Measurements from ENCODE around the gene SLC22A5. TPM values are rescaled to one million over a fixed set of nuclear protein-coding genes. Genes with fewer than 3 reads are reported as not detected.

The SLC22A5 gene
- total and polyA plus RNA-seq, 2 of the 8 experiments (the other 6 are each of a cell fraction or from before 2014, with no cell fraction given): 4.0 to 9.0 TPM

DNA sequence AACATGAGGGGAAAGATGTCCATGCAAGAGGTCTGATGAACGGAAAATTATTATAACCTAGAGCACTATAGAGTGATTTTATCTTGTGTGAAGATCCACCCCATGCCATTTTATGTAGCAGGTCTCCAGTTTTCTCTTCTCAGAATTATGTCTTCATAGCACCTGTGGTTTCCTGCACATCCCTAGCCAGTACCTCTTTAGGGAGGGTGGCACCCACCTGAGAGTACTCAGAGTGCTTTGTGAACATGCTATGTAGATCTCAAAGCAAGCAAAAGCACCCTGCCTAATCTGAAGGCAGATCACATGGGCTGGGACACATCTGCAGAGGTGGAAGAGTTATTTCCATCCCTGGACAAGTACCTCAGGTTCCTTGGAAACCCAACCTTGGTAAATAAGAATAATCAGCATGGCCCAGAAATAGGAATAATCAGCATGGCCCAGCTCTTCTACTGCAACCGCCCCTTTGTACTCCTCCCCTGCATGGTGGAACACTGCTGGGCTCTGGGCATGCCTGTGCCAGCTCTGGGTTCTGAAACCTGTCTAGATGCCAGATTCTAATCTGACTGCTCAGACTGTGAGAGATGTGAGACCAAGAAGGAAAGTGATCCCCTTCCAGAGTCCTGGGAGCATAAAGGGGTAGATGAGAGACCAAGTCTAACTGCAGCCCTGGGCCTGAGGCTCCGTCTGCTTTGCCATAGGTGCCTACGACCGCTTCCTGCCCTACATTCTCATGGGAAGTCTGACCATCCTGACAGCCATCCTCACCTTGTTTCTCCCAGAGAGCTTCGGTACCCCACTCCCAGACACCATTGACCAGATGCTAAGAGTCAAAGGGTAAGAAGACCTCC, 23.7 kb downstream of the SLC22A5 start:
- H3K23me2 ChIP-seq (ENCODE audit: low read depth, low read length): no peaks in the 10 kb centered on the region
- no peak overlapping the region for H3K4me2 ChIP-seq (ENCODE audit: insufficient read depth in 1 of 2, low read depth in 2 of 2, low read length in 2 of 2)
- H3K18ac ChIP-seq (ENCODE audit: extremely low read depth, low read length): no peak overlapping the region
- no peak overlapping the region for H2BK15ac ChIP-seq (ENCODE audit: low read length)
- H3K79me1 ChIP-seq (ENCODE audit: low read depth, low read length): no peaks in the 10 kb centered on the region
- no peak overlapping the region for H3K23ac ChIP-seq (ENCODE audit: insufficient read length)
- no peaks in the 10 kb centered on the region for H3K79me2 ChIP-seq (ENCODE audit: control insufficient read depth in 1 of 2, insufficient read depth in 2 of 2, low read length in 2 of 2)
- H4K5ac ChIP-seq (ENCODE audit: insufficient read length, low read depth, low read length): no peak overlapping the region
- DNase-seq (ENCODE audit: low read depth in 1 of 2, low spot score in 2 of 2): no peak
- H3K36me3 ChIP-seq (ENCODE audit: control insufficient read depth in 2 of 4, insufficient read depth in 4 of 4, low read length in 3 of 4): no peaks in the 10 kb centered on the region
- H4K8ac ChIP-seq (ENCODE audit: extremely low read depth, insufficient read depth, low read length): no peak overlapping the region
- H3K4me1 ChIP-seq (replicated peaks in 1 of 4; ENCODE audit: control insufficient read depth in 3 of 4, insufficient read depth in 4 of 4, low read length in 3 of 4): no peaks in the 10 kb centered on the region
- H2AK5ac ChIP-seq (ENCODE audit: low read depth, low read length): no peak overlapping the region
- H2BK120ac ChIP-seq (replicated peaks; ENCODE audit: low read depth, low read length): no peak overlapping the region
- H2BK12ac ChIP-seq (ENCODE audit: low read depth, low read length): no peak overlapping the region
- H3K9me3 ChIP-seq (ENCODE audit: insufficient read depth in 2 of 2, low read depth in 1 of 2, low read length in 1 of 2): no peaks in the 10 kb centered on the region
- 97% methylated on average over 6 of the region's 6 CpGs; no CpG with 5 or more reads in 1 of the 2 experiments for WGBS, 2 experiments (ENCODE audit: extremely low coverage in 1 of 2, insufficient coverage in 1 of 2, insufficient read length in 1 of 2, insufficient replicate concordance in 2 of 2, low coverage in 1 of 2, low lambda C conversion rate in 2 of 2, missing lambda C conversion rate in 1 of 2)
- no peaks in the 10 kb centered on the region for H3K27me3 ChIP-seq (replicated peaks in 1 of 4; ENCODE audit: control insufficient read depth in 3 of 4, extremely low read depth in 1 of 4, insufficient read depth in 3 of 4, low read length in 3 of 4)
- H2AFZ ChIP-seq (ENCODE audit: low read length): no peak overlapping the region
- no peak overlapping the region for H3K9ac ChIP-seq (replicated peaks in 1 of 4; ENCODE audit: extremely low read depth in 1 of 4, low read depth in 3 of 4, low read length in 3 of 4)
- FAIRE-seq: no peak
- H2BK20ac ChIP-seq (ENCODE audit: low read length): no peak overlapping the region
- ChIA-PET CTCF (ENCODE audit: partially characterized antibody) (interaction anchor here (0.8 to 16.4 kb wide), 6 partner anchors 24 to 134 kb away, joined by 3 to 353 read pairs (median 4); partner anchors contain the start of gene IRF1), POLR2A (ENCODE audit: partially characterized antibody) (interaction anchor here (1.3 kb wide), 1 partner anchor 18 kb away, joined by 4 read pairs; no protein-coding TSS in a partner anchor)
- no peak overlapping the region for H3K56ac ChIP-seq (replicated peaks; ENCODE audit: insufficient read length, low read depth, low read length)
- no peaks in the 10 kb centered on the region for H4K20me1 ChIP-seq (replicated peaks in 1 of 2; ENCODE audit: control insufficient read depth in 1 of 2, insufficient read depth in 2 of 2, low read length in 2 of 2)
- H3K14ac ChIP-seq (ENCODE audit: insufficient read length): no peak overlapping the region
- H3K4ac ChIP-seq (replicated peaks; ENCODE audit: insufficient read length, low read depth, low read length): no peak overlapping the region
- H3K4me3 ChIP-seq (ENCODE audit: extremely low read depth in 1 of 4, insufficient read depth in 2 of 4, low read depth in 3 of 4, low read length in 4 of 4): no peak overlapping the region
- H4K91ac ChIP-seq (replicated peaks; ENCODE audit: insufficient read length, low read length): no peak overlapping the region
- H2BK5ac ChIP-seq (ENCODE audit: low read depth, low read length): no peak overlapping the region
- H3K27ac ChIP-seq (ENCODE audit: low read depth, low read length): no peak overlapping the region
- no peak for TF ChIP-seq SAP30 (IDR thresholded peaks at IDR 0.05; ENCODE audit: insufficient read depth, insufficient replicate concordance, low read length)
- no peak for TF ChIP-seq SP1 (IDR thresholded peaks at IDR 0.05; ENCODE audit: low read depth, low read length)
- TF ChIP-seq SRF (IDR thresholded peaks at IDR 0.05; ENCODE audit: low read depth, low read length): no peak
- no peak for TF ChIP-seq SIX5 (IDR thresholded peaks at IDR 0.05; ENCODE audit: low read depth, low read length)
- no peak for TF ChIP-seq MAX (IDR thresholded peaks at IDR 0.05)
- TF ChIP-seq E2F6 (IDR thresholded peaks at IDR 0.05): no peak
- TF ChIP-seq, protein P1, sequence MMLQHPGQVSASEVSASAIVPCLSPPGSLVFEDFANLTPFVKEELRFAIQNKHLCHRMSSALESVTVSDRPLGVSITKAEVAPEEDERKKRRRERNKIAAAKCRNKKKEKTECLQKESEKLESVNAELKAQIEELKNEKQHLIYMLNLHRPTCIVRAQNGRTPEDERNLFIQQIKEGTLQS (IDR thresholded peaks at IDR 0.05; ENCODE audit: insufficient read depth, low read depth, low read length): no peak
- no peak for TF ChIP-seq HDAC2 (IDR thresholded peaks at IDR 0.05; ENCODE audit: borderline replicate concordance in 1 of 2, low read depth in 2 of 2, low read length in 2 of 2)
- TF ChIP-seq RBBP5 (IDR thresholded peaks at IDR 0.05; ENCODE audit: borderline replicate concordance, low read depth, low read length): no peak
- TF ChIP-seq KDM4A (IDR thresholded peaks at IDR 0.05; ENCODE audit: low read depth, low read length, severe bottlenecking): no peak

All from H1 (cell line).